ENCODE measurements around the gene HYAL4.
A peak's percentile ranks its signal among the peaks of the same experiment; 100 is the strongest.

HYAL4 gene

DNA sequence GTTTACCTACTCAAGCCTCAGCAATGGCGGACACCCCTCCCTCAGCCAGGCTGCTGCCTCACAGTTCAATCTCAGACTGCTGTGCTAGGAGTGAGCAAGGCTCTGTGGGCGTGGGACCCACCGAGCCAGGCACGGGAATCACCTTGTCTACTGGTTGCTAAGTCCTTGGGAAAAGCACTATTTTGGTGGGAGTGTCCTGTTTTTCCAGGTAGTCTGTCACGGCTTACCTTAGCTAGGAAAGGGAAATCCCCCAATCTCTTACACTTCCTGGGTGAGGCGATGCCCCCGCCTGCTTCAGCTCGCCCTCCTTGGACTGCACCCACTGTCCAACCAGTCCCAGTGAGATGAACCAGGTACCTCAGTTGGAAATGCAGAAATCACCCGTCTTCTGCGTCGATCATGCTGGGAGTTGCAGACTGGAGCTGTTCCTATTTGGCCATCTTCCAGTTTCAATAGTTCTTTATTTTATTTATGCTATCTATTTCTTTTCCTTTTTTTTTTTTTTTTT lies at the start of gene HYAL4:
Gene HYAL4, plus strand, starts transcription at position 458 of the 508 bp plus-strand sequence. CDS start 23,105 bp downstream, outside the sequence.
- no peak within 1 kb of the TSS for H3K27ac ChIP-seq (ENCODE audit: low read depth, low read length)

GRCh38 chr7:123795917-123796316 lies 49.1 kb upstream of the HYAL4 start:
- Histone ChIP-seq H3K27me3 (ENCODE audit: control insufficient read depth in 5 of 5, insufficient read depth in 4 of 5, low read length in 5 of 5) (no peaks in the 10 kb centered on the region), H3K9me3 (ENCODE audit: control insufficient read depth in 5 of 5, low read length in 5 of 5) (no peaks in the 10 kb centered on the region), H3K36me3 (ENCODE audit: control insufficient read depth in 5 of 5, insufficient read depth in 5 of 5, low read length in 5 of 5) (no peaks in the 10 kb centered on the region), H3K9ac (ENCODE audit: low read length in 5 of 5) (no peak overlapping the region), H3K4me3 (ENCODE audit: low read depth in 1 of 5, low read length in 5 of 5) (no peak overlapping the region), H3K27ac (ENCODE audit: low read depth, low read length) (no peak overlapping the region), H3K4me1 (ENCODE audit: control insufficient read depth in 5 of 5, insufficient read depth in 5 of 5, low read length in 5 of 5) (no peaks in the 10 kb centered on the region)

More for the DNA sequence above, at the start of gene HYAL4:
- no peak within 1 kb of the TSS for H3K9ac ChIP-seq (ENCODE audit: low read length in 5 of 5)
- peak within 1 kb of the TSS in 1 of 5 donors; percentile 2 for H3K4me3 ChIP-seq (ENCODE audit: low read depth in 1 of 5, low read length in 5 of 5)
- peaks cover 0 to 4% (median 0%) of the 10 kb centered on the region in 5 donors for H3K27me3 ChIP-seq (ENCODE audit: control insufficient read depth in 5 of 5, insufficient read depth in 4 of 5, low read length in 5 of 5)
- H3K9me3 ChIP-seq (ENCODE audit: control insufficient read depth in 5 of 5, low read length in 5 of 5): peaks cover 0 to 3% (median 0%) of the 10 kb centered on the region in 5 donors
- H3K4me1 ChIP-seq (ENCODE audit: control insufficient read depth in 5 of 5, insufficient read depth in 5 of 5, low read length in 5 of 5): peaks cover 0 to 13% (median 3%) of the 10 kb centered on the region in 5 donors
- H3K36me3 ChIP-seq (ENCODE audit: control insufficient read depth in 5 of 5, insufficient read depth in 5 of 5, low read length in 5 of 5): no peaks in the 10 kb centered on the region

- Histone ChIP-seq H3K4me1 (ENCODE audit: control insufficient read depth in 5 of 5, insufficient read depth in 5 of 5, low read length in 5 of 5) (no peaks in the 10 kb centered on the region), H3K9ac (ENCODE audit: low read length in 5 of 5) (no peak overlapping the region), H3K36me3 (ENCODE audit: control insufficient read depth in 5 of 5, insufficient read depth in 5 of 5, low read length in 5 of 5) (no peaks in the 10 kb centered on the region), H3K27me3 (ENCODE audit: control insufficient read depth in 5 of 5, insufficient read depth in 4 of 5, low read length in 5 of 5) (no peaks in the 10 kb centered on the region), H3K4me3 (ENCODE audit: low read depth in 1 of 5, low read length in 5 of 5) (no peak overlapping the region), H3K9me3 (ENCODE audit: control insufficient read depth in 5 of 5, low read length in 5 of 5) (no peaks in the 10 kb centered on the region), H3K27ac (ENCODE audit: low read depth, low read length) (no peak overlapping the region)
Observed at GRCh38 chr7:123796568-123796967, 48.4 kb upstream of the HYAL4 start.

DNA sequence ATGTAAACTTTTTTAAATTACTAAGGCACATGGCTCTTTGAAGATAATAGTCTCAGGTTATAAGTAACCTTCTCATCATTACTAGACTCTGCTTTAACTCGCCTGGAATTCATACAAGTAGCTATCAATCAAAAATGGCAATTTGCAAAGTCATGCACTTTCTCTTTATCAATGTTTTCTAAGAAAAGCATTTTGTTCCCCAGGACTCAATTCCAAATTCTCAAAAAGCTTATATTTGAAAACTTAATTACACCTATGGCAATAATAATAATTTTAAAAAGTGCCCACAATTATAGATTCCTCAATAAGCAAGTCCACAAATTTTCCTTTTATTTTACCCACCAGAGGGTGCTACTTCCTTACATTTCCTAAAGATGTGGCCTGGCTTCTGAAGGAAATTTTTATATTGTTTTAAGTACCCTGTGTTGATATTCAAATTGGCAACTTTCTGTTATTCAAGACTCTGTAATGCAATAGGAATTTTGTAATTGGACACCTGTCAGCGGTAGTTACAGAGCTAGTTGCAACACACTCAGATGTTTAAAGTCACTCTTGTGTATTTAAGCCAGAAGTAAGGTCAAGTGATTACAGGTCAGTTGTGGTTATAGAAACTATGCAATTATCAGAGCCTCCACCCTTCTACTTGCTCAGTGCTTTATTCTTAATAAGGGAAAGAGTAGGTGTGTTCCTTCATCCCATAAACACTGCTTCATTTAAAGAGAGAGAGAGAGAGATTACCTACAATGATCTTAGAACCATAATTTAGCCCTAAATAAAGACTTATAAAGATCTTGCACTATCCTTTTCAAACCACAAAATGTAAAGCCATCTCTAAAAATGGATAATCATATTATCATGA lies 47.1 kb upstream of the HYAL4 start:
- no peaks in the 10 kb centered on the region for H3K36me3 ChIP-seq (ENCODE audit: control insufficient read depth in 5 of 5, insufficient read depth in 5 of 5, low read length in 5 of 5)
- no peak overlapping the region for H3K9ac ChIP-seq (ENCODE audit: low read length in 5 of 5)
- no peak overlapping the region for H3K27ac ChIP-seq (ENCODE audit: low read depth, low read length)
- no peaks in the 10 kb centered on the region for H3K4me1 ChIP-seq (ENCODE audit: control insufficient read depth in 5 of 5, insufficient read depth in 5 of 5, low read length in 5 of 5)
- no peaks in the 10 kb centered on the region for H3K27me3 ChIP-seq (ENCODE audit: control insufficient read depth in 5 of 5, insufficient read depth in 4 of 5, low read length in 5 of 5)
- H3K9me3 ChIP-seq (ENCODE audit: control insufficient read depth in 5 of 5, low read length in 5 of 5): no peaks in the 10 kb centered on the region
- no peak overlapping the region for H3K4me3 ChIP-seq (ENCODE audit: low read depth in 1 of 5, low read length in 5 of 5)

- no peak overlapping the region for H3K9ac ChIP-seq (ENCODE audit: low read length in 5 of 5)
- no peak overlapping the region for H3K4me3 ChIP-seq (ENCODE audit: low read depth in 1 of 5, low read length in 5 of 5)
- H3K36me3 ChIP-seq (ENCODE audit: control insufficient read depth in 5 of 5, insufficient read depth in 5 of 5, low read length in 5 of 5): no peaks in the 10 kb centered on the region
- no peaks in the 10 kb centered on the region for H3K4me1 ChIP-seq (ENCODE audit: control insufficient read depth in 5 of 5, insufficient read depth in 5 of 5, low read length in 5 of 5)
- H3K9me3 ChIP-seq (ENCODE audit: control insufficient read depth in 5 of 5, low read length in 5 of 5): no peaks in the 10 kb centered on the region
- no peaks in the 10 kb centered on the region for H3K27me3 ChIP-seq (ENCODE audit: control insufficient read depth in 5 of 5, insufficient read depth in 4 of 5, low read length in 5 of 5)
- H3K27ac ChIP-seq (ENCODE audit: low read depth, low read length): no peak overlapping the region
Observed at GRCh38 chr7:123798532-123799188, 46.3 kb upstream of the HYAL4 start.

DNA sequence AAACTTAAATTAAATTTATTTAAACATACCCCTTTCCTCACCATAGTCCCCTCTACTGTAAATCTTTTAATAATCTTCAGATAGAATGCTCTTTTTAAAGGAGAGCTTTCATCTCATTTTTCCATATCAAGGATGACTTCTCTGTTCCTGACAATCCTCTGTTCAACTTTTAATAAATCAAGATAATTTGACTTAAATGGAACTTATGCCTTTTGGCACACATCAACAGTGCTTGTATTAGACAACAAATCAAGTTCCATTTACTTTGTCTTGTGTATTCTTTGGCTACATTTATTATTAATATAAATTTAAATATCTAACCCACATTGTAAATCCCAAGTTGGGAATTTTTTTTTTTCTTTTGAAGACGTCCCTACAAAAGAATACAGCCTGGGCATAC lies 42.7 kb upstream of the HYAL4 start:
- Histone ChIP-seq H3K4me3 (ENCODE audit: low read depth in 1 of 5, low read length in 5 of 5) (no peak overlapping the region), H3K4me1 (ENCODE audit: control insufficient read depth in 5 of 5, insufficient read depth in 5 of 5, low read length in 5 of 5) (no peaks in the 10 kb centered on the region), H3K27me3 (ENCODE audit: control insufficient read depth in 5 of 5, insufficient read depth in 4 of 5, low read length in 5 of 5) (no peaks in the 10 kb centered on the region), H3K9ac (ENCODE audit: low read length in 5 of 5) (no peak overlapping the region), H3K36me3 (ENCODE audit: control insufficient read depth in 5 of 5, insufficient read depth in 5 of 5, low read length in 5 of 5) (no peaks in the 10 kb centered on the region), H3K9me3 (ENCODE audit: control insufficient read depth in 5 of 5, low read length in 5 of 5) (no peaks in the 10 kb centered on the region), H3K27ac (ENCODE audit: low read depth, low read length) (no peak overlapping the region)

DNA sequence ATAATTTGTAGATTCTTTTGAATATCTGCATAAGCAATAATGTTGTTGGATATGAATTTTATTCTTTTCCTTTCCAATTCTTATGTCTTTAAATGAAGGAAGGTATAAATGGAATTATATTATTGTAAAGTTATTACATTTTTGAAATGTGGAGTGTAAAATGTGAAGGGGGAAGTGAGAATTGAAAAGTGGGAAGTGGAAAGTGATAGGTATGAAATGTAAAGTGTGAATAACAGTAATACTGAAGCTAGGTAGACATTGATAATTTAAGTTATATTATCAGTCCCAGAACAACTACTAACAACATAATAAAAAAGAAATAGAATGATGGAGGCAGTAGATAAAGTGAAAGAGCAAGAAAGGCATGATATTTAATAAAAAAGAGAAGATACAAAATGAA lies 39.7 kb upstream of the HYAL4 start:
- H3K36me3 ChIP-seq (ENCODE audit: control insufficient read depth in 5 of 5, insufficient read depth in 5 of 5, low read length in 5 of 5): no peaks in the 10 kb centered on the region
- no peaks in the 10 kb centered on the region for H3K27me3 ChIP-seq (ENCODE audit: control insufficient read depth in 5 of 5, insufficient read depth in 4 of 5, low read length in 5 of 5)
- no peak overlapping the region for H3K9ac ChIP-seq (ENCODE audit: low read length in 5 of 5)
- no peaks in the 10 kb centered on the region for H3K4me1 ChIP-seq (ENCODE audit: control insufficient read depth in 5 of 5, insufficient read depth in 5 of 5, low read length in 5 of 5)
- no peak overlapping the region for H3K27ac ChIP-seq (ENCODE audit: low read depth, low read length)
- H3K4me3 ChIP-seq (ENCODE audit: low read depth in 1 of 5, low read length in 5 of 5): no peak overlapping the region
- peaks cover 0 to 10% (median 2%) of the 10 kb centered on the region in 5 donors for H3K9me3 ChIP-seq (ENCODE audit: control insufficient read depth in 5 of 5, low read length in 5 of 5)

DNA sequence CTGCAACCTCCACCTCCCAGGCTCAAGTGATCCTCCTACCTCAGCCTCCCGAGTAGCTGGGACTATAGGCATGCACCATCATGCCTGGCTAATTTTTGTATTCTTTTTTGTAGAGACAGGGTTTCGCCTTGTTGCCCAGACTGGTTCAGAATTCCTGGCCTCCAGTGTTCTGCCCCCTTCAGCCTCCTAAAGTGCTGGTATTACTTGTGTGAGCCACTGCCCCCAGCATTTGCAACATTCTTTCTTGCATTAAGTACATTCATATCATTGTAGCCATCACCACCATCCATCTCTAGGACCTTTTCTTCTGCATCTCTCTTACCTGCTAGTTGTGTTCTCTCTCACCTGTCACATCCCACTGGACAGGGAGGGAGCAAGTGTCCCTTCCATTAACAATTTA lies 35.5 kb upstream of the HYAL4 start:
- peaks cover 0 to 2% (median 0%) of the 10 kb centered on the region in 5 donors for H3K27me3 ChIP-seq (ENCODE audit: control insufficient read depth in 5 of 5, insufficient read depth in 4 of 5, low read length in 5 of 5)
- peaks cover 0 to 14% (median 2%) of the 10 kb centered on the region in 5 donors for H3K9me3 ChIP-seq (ENCODE audit: control insufficient read depth in 5 of 5, low read length in 5 of 5)
- no peaks in the 10 kb centered on the region for H3K36me3 ChIP-seq (ENCODE audit: control insufficient read depth in 5 of 5, insufficient read depth in 5 of 5, low read length in 5 of 5)
- no peaks in the 10 kb centered on the region for H3K4me1 ChIP-seq (ENCODE audit: control insufficient read depth in 5 of 5, insufficient read depth in 5 of 5, low read length in 5 of 5)
- H3K27ac ChIP-seq (ENCODE audit: low read depth, low read length): no peak overlapping the region
- no peak overlapping the region for H3K4me3 ChIP-seq (ENCODE audit: low read depth in 1 of 5, low read length in 5 of 5)
- H3K9ac ChIP-seq (ENCODE audit: low read length in 5 of 5): no peak overlapping the region

DNA sequence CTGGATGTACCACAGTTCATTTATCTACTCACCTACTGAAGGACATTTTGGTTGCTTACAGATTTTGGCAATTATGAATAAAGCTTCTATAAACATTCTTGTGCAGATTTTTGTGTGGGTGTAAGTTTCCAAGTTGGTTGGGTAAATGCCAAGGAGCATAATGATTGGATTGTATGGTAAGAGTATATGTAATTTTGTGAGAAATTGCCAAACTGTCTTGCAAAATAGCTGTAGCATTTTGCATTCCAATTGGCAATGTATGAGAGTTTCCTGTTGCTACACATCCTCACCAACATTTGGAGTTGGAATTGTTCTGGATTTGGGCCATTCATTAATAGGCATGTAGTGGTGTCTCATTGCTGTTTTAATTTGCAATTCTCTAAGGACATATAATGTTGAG lies 33.9 kb upstream of the HYAL4 start:
- Histone ChIP-seq H3K36me3 (ENCODE audit: control insufficient read depth in 5 of 5, insufficient read depth in 5 of 5, low read length in 5 of 5) (no peaks in the 10 kb centered on the region), H3K9me3 (ENCODE audit: control insufficient read depth in 5 of 5, low read length in 5 of 5) (peaks cover 0 to 14% (median 2%) of the 10 kb centered on the region in 5 donors), H3K9ac (ENCODE audit: low read length in 5 of 5) (no peak overlapping the region), H3K4me3 (ENCODE audit: low read depth in 1 of 5, low read length in 5 of 5) (no peak overlapping the region), H3K4me1 (ENCODE audit: control insufficient read depth in 5 of 5, insufficient read depth in 5 of 5, low read length in 5 of 5) (no peaks in the 10 kb centered on the region), H3K27ac (ENCODE audit: low read depth, low read length) (no peak overlapping the region), H3K27me3 (ENCODE audit: control insufficient read depth in 5 of 5, insufficient read depth in 4 of 5, low read length in 5 of 5) (peaks cover 0 to 2% (median 0%) of the 10 kb centered on the region in 5 donors)

DNA sequence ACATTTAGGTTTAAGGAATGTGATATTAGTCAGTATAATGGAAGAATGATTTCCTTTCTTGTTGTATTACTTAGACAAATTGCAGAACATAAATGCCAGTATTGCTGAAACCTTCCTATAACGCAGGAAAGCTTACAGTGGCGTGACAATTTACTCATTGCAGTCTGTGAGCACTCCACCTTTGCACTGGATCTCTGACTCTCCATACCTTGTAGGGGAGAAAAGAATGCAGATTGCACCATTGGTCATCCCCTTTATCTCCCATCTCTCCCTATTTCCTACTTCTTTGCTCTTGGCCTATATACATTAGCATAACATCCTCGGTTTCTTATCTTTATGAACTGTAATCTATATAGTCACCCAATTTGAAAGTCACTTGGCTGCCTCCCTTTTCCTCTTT lies 28.1 kb upstream of the HYAL4 start:
- H3K27ac ChIP-seq (ENCODE audit: low read depth, low read length): no peak overlapping the region
- H3K9ac ChIP-seq (ENCODE audit: low read length in 5 of 5): no peak overlapping the region
- H3K27me3 ChIP-seq (ENCODE audit: control insufficient read depth in 5 of 5, insufficient read depth in 4 of 5, low read length in 5 of 5): peaks cover 0 to 2% (median 0%) of the 10 kb centered on the region in 5 donors
- no peaks in the 10 kb centered on the region for H3K4me1 ChIP-seq (ENCODE audit: control insufficient read depth in 5 of 5, insufficient read depth in 5 of 5, low read length in 5 of 5)
- no peaks in the 10 kb centered on the region for H3K36me3 ChIP-seq (ENCODE audit: control insufficient read depth in 5 of 5, insufficient read depth in 5 of 5, low read length in 5 of 5)
- H3K9me3 ChIP-seq (ENCODE audit: control insufficient read depth in 5 of 5, low read length in 5 of 5): no peaks in the 10 kb centered on the region
- H3K4me3 ChIP-seq (ENCODE audit: low read depth in 1 of 5, low read length in 5 of 5): no peak overlapping the region
